Kidney (tissue), 14 donors: ENCODE measurements around the gene LYPD4. TPM values are rescaled to one million over a fixed set of nuclear protein-coding genes. Genes with fewer than 3 reads are reported as not detected.

Source experiments
- DNase-seq, 5 donors: peaks; one replicate each; pipeline ENCODE4 v3.0.0-alpha.2; 2013 to 2020
- FAIRE-seq: peaks from 2 replicates; lab custom pipeline; 2012; peaks lifted over from hg19 to GRCh38; lab: Jason Lieb, UNC
- H3K27ac ChIP-seq, 2 donors: one replicate each; pipeline ENCODE4 v1.7.0; 2013; ENCODE audit warnings: low read depth in 2 of 2, low read length in 2 of 2, inconsistent platforms in 1 of 2
- H3K27me3 ChIP-seq: one replicate; pipeline ENCODE4 v1.7.1; 2013; ENCODE audit warnings: low read length, inconsistent platforms; ENCODE audit not compliant: control insufficient read depth, insufficient read depth
- H3K36me3 ChIP-seq, 3 donors: one replicate each; pipeline versions ENCODE4 v1.7.0 to v1.7.1; 2013; ENCODE audit warnings: low read length in 3 of 3, control low read depth in 1 of 3, inconsistent platforms in 1 of 3; ENCODE audit not compliant: insufficient read depth in 3 of 3, control insufficient read depth in 2 of 3
- H3K4me1 ChIP-seq, 3 donors: one replicate each; pipeline versions ENCODE4 v1.7.0 to v1.7.1; 2013; ENCODE audit warnings: low read length in 3 of 3, inconsistent platforms in 1 of 3, low read depth in 1 of 3; ENCODE audit not compliant: control insufficient read depth in 2 of 3, insufficient read depth in 2 of 3
- H3K4me3 ChIP-seq, 3 donors: one replicate each; pipeline versions ENCODE4 v1.7.0 to v1.8.1; 2013; ENCODE audit warnings: low read length in 3 of 3, control low read depth in 1 of 3, inconsistent platforms in 1 of 3
- H3K9ac ChIP-seq, 3 donors: one replicate each; pipeline versions ENCODE4 v1.7.0 to v1.7.1; 2013; ENCODE audit warnings: low read length in 3 of 3, control low read depth in 1 of 3, inconsistent platforms in 1 of 3
- H3K9me3 ChIP-seq, 3 donors: one replicate each; pipeline versions ENCODE4 v1.7.0 to v1.7.1; 2013; ENCODE audit warnings: low read length in 3 of 3, control low read depth in 1 of 3, inconsistent platforms in 1 of 3; ENCODE audit not compliant: control insufficient read depth in 2 of 3, insufficient read depth in 1 of 3
- CTCF ChIP-seq: IDR thresholded peaks from 3 replicates; pipeline ENCODE4 v1.5.1; 2012; ENCODE audit warnings: mild to moderate bottlenecking, moderate library complexity, borderline replicate concordance; ENCODE audit not compliant: insufficient read depth; ENCODE audit errors: extremely low read depth
- intact Hi-C: fragments of 100-400 bp; cut with DNase I; formaldehyde crosslinking; loops from one replicate; pipeline ENCODE4 v1.11.1; 2022
- polyA plus RNA-seq: library from polyadenylated mRNA; stranded (reverse); fragments of 350-450 nt; fragmentation: Illumina TruSeq; extraction: RNeasy Lipid Tissue Mini Kit (QIAGEN cat#74804); gene quantifications from one replicate; pipeline ENCODE4 v1.2.3, GENCODE V29; 2014; ENCODE audit warnings: low read depth, low replicate concordance; ENCODE audit not compliant: insufficient read depth
- total RNA-seq: library from RNA; stranded (reverse); fragmentation: NEBNext Ultra II Directional; extraction: Animal tissue kit (Norgen Biotek cat#: 25700); gene quantifications from one replicate; pipeline ENCODE4 v1.2.1, GENCODE V29; 2021
- donor health status: control.
- donor health status: control.
- donor health status: control.
- donor health status: control.
- donor health status: control.
- donor health status: DM: yes; HTN: yes; CAD: no.
- donor health status: Normal renal cell carcinoma (clear cell type).

The LYPD4 gene
- total and polyA plus RNA-seq, 2 donors from 2014 or later, result not detected

GRCh38 chr19:41887711-41888382 is 43.4 kb upstream of the LYPD4 start:
- Histone ChIP-seq H3K4me3 (no peak overlapping the region), H3K36me3 (peaks cover 0 to 9% (median 9%) of the 10 kb centered on the region in 3 donors), H3K9ac (no peak overlapping the region), H3K4me1 (peaks cover 0 to 10% (median 6%) of the 10 kb centered on the region in 3 donors), H3K9me3 (no peaks in the 10 kb centered on the region), H3K27me3 (no peaks in the 10 kb centered on the region), H3K27ac (no peak overlapping the region)
- TF ChIP-seq CTCF, result no peak
- DNase-seq, result peak in 3 of 5 donors; percentile 42 to 49 (median 43)
- intact Hi-C loops, result no loop called here
- FAIRE-seq, result no peak

GRCh38 chr19:41886761-41887710 is 42.6 kb upstream of the LYPD4 start:
- Histone ChIP-seq H3K9ac (no peak overlapping the region), H3K4me3 (no peak overlapping the region)
- DNase-seq, result no peak

More at GRCh38 chr19:41886761-41887710, 42.6 kb upstream of the LYPD4 start:
- H3K27me3 ChIP-seq, result no peaks in the 10 kb centered on the region
- no peak overlapping the region for H3K27ac ChIP-seq
- H3K36me3 ChIP-seq, result peaks cover 0 to 6% (median 3%) of the 10 kb centered on the region in 3 donors
- no peak for TF ChIP-seq CTCF
- intact Hi-C loops, result no loop called here
- no peak for FAIRE-seq
- H3K4me1 ChIP-seq, result peaks cover 0 to 17% (median 6%) of the 10 kb centered on the region in 3 donors
- H3K9me3 ChIP-seq, result no peaks in the 10 kb centered on the region
